Thyroid gland (tissue), 4 donors: ENCODE results near the gene AANAT. TPM values are rescaled to one million over a fixed set of nuclear protein-coding genes. Genes with fewer than 3 reads are reported as not detected.

Experiments used
- DNase-seq, 2 donors: peaks; one replicate each; pipeline ENCODE4 v3.0.0-alpha.2; 2019
- H3K27ac ChIP-seq, 3 donors: fragments of 200-600 bp; sonication (generic); 1 replicate in 2 of 3; 2 replicates in 1 of 3; pipeline ENCODE4 v1.5.1; 2016 to 2019; ENCODE audit warnings: mild to moderate bottlenecking in 1 of 3, moderate library complexity in 1 of 3
- H3K27me3 ChIP-seq: fragments of 200-600 bp; sonication (generic); one replicate; pipeline ENCODE4 v1.5.1; 2019
- H3K36me3 ChIP-seq, 2 donors: fragments of 200-600 bp; sonication (generic); one replicate each; pipeline ENCODE4 v1.5.1; 2016 to 2019
- H3K4me1 ChIP-seq, 2 donors: fragments of 200-600 bp; sonication (generic); one replicate each; pipeline ENCODE4 v1.5.1; 2017 to 2019
- H3K4me3 ChIP-seq, 3 donors: fragments of 200-600 bp; sonication (generic); replicated peaks in 1 of 3; 1 replicate in 2 of 3; 2 replicates in 1 of 3; pipeline ENCODE4 v1.5.1; 2016; ENCODE audit warnings: mild to moderate bottlenecking in 1 of 3
- H3K9me3 ChIP-seq: fragments of 200-600 bp; sonication (generic); one replicate; pipeline ENCODE4 v1.5.1; 2017
- POLR2A ChIP-seq, 2 donors: fragments of 450-650 bp; IDR thresholded peaks; one replicate each; pipeline ENCODE4 v1.6.1; 2017; ENCODE audit warnings: antibody characterized with exemption in 2 of 2, mild to moderate bottlenecking in 2 of 2, moderate library complexity in 1 of 2
- WGBS, 2 donors: methylation state at CpG; one replicate each; pipeline ENCODE4 v1.1.5; 2017; 5-methylcytosine and 5-hydroxymethylcytosine counted together
- intact Hi-C: fragments of 100-400 bp; cut with DNase I; formaldehyde crosslinking; loops from one replicate; pipeline ENCODE4 v1.15.1; 2023
- total RNA-seq, 4 donors: library from RNA; depleted of rRNA; stranded (reverse); fragments of >200 nt; gene quantifications; one replicate each; pipeline ENCODE4 v1.2.3, GENCODE V29; 2016
- TF ChIP-seq, protein P1 (sequence below), 6 experiments: fragments of 200-600 bp in 3 of 6; fragments of 450-650 bp in 3 of 6; sonication (generic) in 3 of 6; IDR thresholded peaks; one replicate each; pipeline ENCODE4 v1.5.1; 2016 to 2019; ENCODE audit warnings: antibody characterized with exemption in 6 of 6, mild to moderate bottlenecking in 2 of 6, inconsistent platforms in 1 of 6, moderate library complexity in 1 of 6

Gene AANAT
- total RNA-seq, 4 donors from 2014 or later, result 0.81 TPM; not detected in 3

DNA sequence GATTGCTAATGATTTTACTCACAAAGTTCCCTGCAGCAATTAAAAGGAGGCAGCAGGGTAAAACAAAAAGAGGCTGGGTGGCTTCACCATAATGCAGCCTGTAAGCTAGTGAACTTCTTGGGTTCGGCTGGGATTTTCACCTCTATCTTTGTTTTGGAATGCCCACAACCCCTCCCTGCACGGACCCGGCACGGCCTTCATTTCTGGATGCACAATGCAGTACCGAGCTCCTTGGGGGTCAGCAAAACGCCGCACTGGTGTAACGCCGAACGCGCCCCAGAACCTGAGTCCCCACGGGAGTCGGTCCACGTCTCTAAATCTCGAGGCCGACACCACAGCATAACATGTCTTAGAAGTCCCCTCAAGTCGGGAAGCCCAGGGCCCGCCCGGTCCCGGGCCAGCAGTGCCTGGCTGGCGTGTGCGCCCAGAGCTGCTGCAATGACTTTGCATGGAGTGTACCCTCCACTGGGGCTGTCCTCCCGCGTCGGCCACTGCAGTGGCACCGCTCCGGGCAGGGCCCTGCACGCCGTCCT lies 15.2 kb upstream of the AANAT start:
- intact Hi-C loops, result no loop called here
- Histone ChIP-seq H3K9me3 (no peaks in the 10 kb centered on the region), H3K36me3 (no peaks in the 10 kb centered on the region), H3K27me3 (no peaks in the 10 kb centered on the region), H3K27ac (peak overlapping the region in 2 of 3 donors; percentile 57 to 77), H3K4me3 (peak overlapping the region; percentile 65 to 99 (median 82)), H3K4me1 (peaks cover 27 to 30% of the 10 kb centered on the region in 2 donors)
- DNase-seq, result peak in 1 of 2 donors; percentile 26
- 3 to 4% methylated on average over 13 to 15 of the region's 29 CpGs for WGBS, 2 donors
- TF ChIP-seq, protein P1, sequence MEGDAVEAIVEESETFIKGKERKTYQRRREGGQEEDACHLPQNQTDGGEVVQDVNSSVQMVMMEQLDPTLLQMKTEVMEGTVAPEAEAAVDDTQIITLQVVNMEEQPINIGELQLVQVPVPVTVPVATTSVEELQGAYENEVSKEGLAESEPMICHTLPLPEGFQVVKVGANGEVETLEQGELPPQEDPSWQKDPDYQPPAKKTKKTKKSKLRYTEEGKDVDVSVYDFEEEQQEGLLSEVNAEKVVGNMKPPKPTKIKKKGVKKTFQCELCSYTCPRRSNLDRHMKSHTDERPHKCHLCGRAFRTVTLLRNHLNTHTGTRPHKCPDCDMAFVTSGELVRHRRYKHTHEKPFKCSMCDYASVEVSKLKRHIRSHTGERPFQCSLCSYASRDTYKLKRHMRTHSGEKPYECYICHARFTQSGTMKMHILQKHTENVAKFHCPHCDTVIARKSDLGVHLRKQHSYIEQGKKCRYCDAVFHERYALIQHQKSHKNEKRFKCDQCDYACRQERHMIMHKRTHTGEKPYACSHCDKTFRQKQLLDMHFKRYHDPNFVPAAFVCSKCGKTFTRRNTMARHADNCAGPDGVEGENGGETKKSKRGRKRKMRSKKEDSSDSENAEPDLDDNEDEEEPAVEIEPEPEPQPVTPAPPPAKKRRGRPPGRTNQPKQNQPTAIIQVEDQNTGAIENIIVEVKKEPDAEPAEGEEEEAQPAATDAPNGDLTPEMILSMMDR (IDR thresholded peaks at IDR 0.05), result no peak
- TF ChIP-seq POLR2A (IDR thresholded peaks at IDR 0.05), result no peak

DNA sequence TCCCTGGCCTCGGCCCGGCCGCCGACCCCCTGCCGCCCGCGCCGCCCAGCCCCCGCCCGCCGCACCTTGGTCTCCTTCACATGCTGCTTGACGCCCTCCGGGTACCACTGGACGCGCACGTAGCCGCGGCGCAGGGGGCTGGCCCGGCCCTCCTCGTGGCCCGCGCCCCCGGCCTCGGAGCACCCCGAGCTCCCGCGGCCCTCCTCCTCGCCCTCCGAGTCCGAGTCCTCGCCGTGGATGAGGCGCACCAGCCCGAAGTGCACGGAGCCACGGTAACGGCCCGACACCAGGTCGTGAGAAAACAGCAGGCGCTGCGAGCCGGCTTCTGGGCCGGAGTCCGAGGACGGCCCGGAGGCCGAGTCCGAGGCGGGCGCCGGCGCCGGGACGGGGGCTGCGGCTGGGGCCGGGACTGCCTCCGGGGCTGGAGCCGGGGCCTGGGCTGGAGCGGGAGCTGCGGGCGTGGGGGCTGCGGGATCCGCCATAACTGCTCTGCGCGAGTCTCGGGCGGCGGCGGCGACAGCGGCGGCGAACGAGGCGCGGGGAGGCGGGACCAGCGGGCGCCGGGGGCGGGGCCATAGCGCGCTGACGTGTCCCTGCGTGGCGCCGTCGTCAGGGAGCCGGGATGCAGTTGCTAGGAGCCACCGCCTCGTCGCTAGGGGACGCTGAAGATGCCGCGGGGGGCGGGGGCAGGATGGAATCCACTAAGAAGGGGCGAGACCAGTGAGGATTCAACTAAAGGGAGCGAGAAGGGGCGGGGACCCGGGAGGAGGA lies 14.6 kb upstream of the AANAT start, which contains the start of gene UBE2O:
TSS of gene UBE2O (minus strand) at position 493 of the 771 bp plus-strand sequence. CDS start at position 482, 11 bp downstream.
- Histone ChIP-seq H3K9me3 (no peaks in the 10 kb centered on the region), H3K27me3 (no peaks in the 10 kb centered on the region), H3K36me3 (no peaks in the 10 kb centered on the region), H3K4me1 (peaks cover 20 to 24% of the 10 kb centered on the region in 2 donors), H3K27ac (peak within 1 kb of the TSS in 2 of 3 donors; percentile 57 to 77), H3K4me3 (peak within 1 kb of the TSS; percentile 65 to 99 (median 82))
- intact Hi-C loops, result no loop called here
- WGBS, 2 donors, result 0 to 1% methylated on average over 11 to 40 of the region's 101 CpGs
- TF ChIP-seq POLR2A (IDR thresholded peaks at IDR 0.05), result peak; percentile 49 to 86
- TF ChIP-seq, protein P1 (IDR thresholded peaks at IDR 0.05), result peak in 2 of 6 experiments; percentile 13 to 36
- DNase-seq, result peak; percentile 83

DNA sequence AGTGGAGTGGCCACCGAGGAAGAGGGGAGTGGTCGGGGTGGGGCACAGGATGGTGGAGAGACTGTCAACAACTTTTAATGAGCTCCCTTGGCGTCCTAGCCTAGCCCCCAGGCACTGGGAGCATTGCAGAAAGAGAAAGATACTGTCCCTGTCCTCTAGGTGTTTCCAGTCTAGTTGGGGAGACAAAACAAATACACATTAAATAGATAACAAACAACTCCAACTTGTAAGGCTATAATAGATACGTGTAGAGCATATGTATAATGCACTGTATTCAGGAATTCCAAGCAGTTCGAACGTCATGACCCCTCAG lies 14.0 kb upstream of the AANAT start:
- no peaks in the 10 kb centered on the region for H3K36me3 ChIP-seq
- peaks cover 15 to 18% of the 10 kb centered on the region in 2 donors for H3K4me1 ChIP-seq
- no peak overlapping the region for H3K27ac ChIP-seq
- no peak for TF ChIP-seq POLR2A (IDR thresholded peaks at IDR 0.05)
- TF ChIP-seq, protein P1 (IDR thresholded peaks at IDR 0.05), result no peak
- WGBS, 2 donors, result 34 to 40% methylated on average over 6 of the region's 6 CpGs
- no peaks in the 10 kb centered on the region for H3K9me3 ChIP-seq
- no peaks in the 10 kb centered on the region for H3K27me3 ChIP-seq
- intact Hi-C loops, result no loop called here
- no peak overlapping the region for H3K4me3 ChIP-seq
- no peak for DNase-seq

DNA sequence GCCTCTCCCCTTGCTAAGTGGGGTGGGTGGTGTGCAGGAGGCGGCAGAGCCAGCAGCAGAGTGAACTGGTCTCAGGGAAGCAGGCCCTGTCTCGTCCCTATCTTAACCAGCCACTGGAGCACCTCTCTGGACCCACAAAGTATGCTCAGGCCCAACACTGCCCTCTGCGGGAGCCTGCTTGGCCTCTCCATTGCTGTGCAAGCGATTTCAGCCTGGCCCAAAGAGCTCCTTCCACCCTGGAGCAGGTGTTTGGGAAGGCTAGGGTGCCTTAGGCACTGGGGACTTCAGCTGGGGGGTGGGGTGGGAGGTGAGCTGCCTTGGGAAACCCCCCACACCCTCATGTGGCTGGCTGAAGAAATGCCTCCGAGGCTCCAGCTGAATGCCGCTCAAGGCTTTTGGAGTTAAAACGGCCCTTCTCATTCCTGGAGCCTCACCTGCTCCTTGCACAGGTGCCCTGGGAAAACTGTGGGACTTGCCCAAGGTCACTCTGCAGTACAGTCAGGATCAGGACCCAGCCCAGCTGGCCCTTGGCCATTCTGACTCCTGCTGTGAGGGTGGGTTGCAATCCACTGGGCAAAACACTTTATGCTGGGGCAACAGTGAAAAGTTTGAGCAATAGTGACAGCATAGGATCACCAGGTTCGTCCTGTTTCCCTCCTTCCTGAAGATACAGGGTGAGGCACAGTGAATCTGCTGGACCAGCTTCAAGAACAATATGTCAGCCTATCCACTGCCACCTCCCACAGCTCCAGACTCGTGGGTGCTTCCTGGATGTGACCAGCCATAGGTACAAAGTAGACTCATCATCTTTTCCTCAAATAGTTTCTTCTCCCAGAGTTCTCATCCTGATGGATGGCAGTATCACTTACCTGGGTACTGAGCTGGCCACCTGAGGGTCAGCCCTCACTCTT lies 8.6 kb upstream of the AANAT start:
- 45 to 59% methylated on average over 7 of the region's 9 CpGs for WGBS, 2 donors
- Histone ChIP-seq H3K27ac (no peak overlapping the region), H3K9me3 (no peaks in the 10 kb centered on the region), H3K4me1 (no peaks in the 10 kb centered on the region), H3K4me3 (no peak overlapping the region), H3K36me3 (no peaks in the 10 kb centered on the region), H3K27me3 (no peaks in the 10 kb centered on the region)
- intact Hi-C loops, result loop anchor here (5.0 kb wide), 2 partner anchors 52 to 152 kb away; partner anchors contain the start of gene QRICH2
- peak; percentile 83 to 86 for DNase-seq
- TF ChIP-seq, protein P1 (IDR thresholded peaks at IDR 0.05), result peak in 4 of 6 experiments; percentile 70 to 76 (median 72)
- TF ChIP-seq POLR2A (IDR thresholded peaks at IDR 0.05), result no peak
